ENCODE results near the gene TM4SF1.

Gene TM4SF1

GRCh38 chr3:149319750-149320149 is 57.7 kb downstream of the TM4SF1 start:
- no peaks in the 10 kb centered on the region for H3K9me3 ChIP-seq (ENCODE audit: control insufficient read depth, insufficient read depth, low read depth, low read length)
- no peak overlapping the region for H3K27ac ChIP-seq (ENCODE audit: low read depth, low read length)
- H3K9ac ChIP-seq (ENCODE audit: low read length): no peak overlapping the region
- no peaks in the 10 kb centered on the region for H3K36me3 ChIP-seq (ENCODE audit: control insufficient read depth, insufficient read depth, low read length)
- H3K27me3 ChIP-seq (ENCODE audit: control insufficient read depth, insufficient read depth, low read length): no peaks in the 10 kb centered on the region
- peaks cover 11% of the 10 kb centered on the region for H3K4me1 ChIP-seq (ENCODE audit: control insufficient read depth, insufficient read depth, low read length)
- no peak overlapping the region for H3K4me3 ChIP-seq (ENCODE audit: low read depth, low read length)
